ENCODE results near the gene ETNK2.

- no peak for TF ChIP-seq CTCF (IDR thresholded peaks at IDR 0.05; ENCODE audit: low read depth, low read length)
- no peak for TF ChIP-seq POLR2A (IDR thresholded peaks at IDR 0.05; ENCODE audit: extremely low read depth, insufficient read length)
- TF ChIP-seq MYC (IDR thresholded peaks at IDR 0.05; ENCODE audit: low read depth, low read length), result no peak
- no peak for TF ChIP-seq MAX (IDR thresholded peaks at IDR 0.05; ENCODE audit: low read depth, low read length)
These were observed 23.1 kb upstream of the ETNK2 start for GRCh38 chr1:204174958-204175357.
